NOMO-1 treated with DMSO at 0.1 percent for 48 hours (cell line): ENCODE measurements around the gene PTPN6.
A peak's percentile ranks its signal among the peaks of the same experiment; 100 is the strongest.
"Not testable (repeated sequence)": the region's sequence is repeated elsewhere in the genome, so short reads cannot be mapped to it uniquely, and the experiment has no call there.

Source experiments
- DNase-seq: peaks from one replicate; lab custom pipeline; 2025; ENCODE audit not compliant: unreplicated experiment; lab: John Stamatoyannopoulos, UW

PTPN6 gene

DNA sequence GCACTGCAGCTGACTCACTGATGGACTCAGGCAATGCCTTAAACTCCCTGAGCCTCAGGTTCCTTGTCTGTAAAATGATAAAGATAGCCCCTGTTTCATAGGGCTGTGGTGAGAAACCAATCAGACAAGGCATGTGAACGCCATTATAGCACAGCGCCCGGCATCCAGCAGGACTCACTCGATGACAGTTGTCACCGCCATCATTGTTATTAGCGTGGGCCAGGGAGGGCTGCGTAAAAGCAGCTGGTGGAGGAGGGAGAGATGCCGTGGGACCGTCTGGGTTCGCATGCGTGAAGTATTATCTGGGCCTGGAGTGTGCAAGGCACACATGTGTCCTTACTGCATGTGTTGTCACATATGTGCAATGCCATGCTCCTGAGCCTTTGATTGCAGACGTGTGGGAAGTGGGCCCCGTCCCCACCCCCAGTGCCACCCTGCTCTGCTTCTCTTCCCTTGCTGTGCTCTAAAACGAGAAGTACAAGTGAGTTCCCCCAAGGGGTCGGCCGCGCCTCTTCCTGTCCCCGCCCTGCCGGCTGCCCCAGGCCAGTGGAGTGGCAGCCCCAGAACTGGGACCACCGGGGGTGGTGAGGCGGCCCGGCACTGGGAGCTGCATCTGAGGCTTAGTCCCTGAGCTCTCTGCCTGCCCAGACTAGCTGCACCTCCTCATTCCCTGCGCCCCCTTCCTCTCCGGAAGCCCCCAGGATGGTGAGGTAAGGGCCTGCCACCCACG is at the start of gene PTPN6:
TSS of gene PTPN6 (plus strand) at position 546 of the 730 bp plus-strand sequence. CDS start at position 703, 157 bp downstream.
- DNase-seq: peak; percentile 88

GRCh38 chr12:6902448-6902847 is 48.7 kb upstream of the PTPN6 start:
- DNase-seq: no peak

GRCh38 chr12:6903722-6904121 is 47.4 kb upstream of the PTPN6 start:
- DNase-seq: peak; percentile 9

DNA sequence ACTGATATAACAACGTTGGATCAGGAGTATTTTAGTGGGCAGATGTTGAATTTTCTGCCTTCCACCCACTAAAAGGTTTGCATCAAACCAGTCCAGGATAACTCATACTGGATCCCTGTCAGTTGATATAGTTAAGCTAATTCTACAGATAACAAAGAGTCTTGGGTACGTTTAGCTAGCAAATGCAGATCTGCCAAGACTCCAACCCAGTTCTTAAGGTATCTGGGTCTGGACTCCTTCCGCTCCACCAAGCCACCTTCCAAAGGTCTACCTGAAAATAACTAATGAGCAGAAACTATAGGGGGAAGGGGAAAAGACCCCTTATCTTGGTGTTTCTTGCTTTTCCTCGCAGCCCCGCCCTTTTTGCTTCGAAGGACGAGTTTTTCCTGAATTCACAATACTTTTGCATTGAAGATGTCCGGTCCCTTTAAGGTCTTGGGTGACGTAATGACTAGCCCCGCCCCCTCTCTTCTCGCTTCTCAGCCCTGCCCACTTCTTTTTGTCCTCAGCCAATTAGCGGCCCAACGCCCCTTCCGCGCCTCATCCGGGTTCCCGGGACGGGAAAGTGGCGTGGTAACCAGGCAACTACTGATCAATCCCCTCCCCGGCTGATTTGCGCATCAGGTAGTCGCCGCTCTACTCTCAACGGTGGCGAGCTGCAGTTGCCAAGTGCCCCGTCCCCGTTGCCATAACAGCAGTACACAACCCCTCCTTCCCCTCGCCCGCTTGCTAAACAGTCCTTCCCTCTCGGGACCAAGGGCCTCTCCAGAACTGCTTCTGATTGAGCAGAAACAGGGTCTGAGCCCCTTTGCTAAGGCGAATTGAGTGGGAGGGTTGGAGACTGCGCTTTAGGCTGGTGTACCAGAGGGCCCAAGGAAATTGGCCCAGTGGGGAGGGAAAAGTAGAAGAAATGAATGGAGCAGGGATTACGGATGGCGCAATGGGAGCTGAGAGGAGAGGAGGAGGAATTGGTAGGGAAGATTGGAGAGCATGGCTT is 46.6 kb upstream of the PTPN6 start, which contains the start of gene LRRC23:
TSS of gene LRRC23 (plus strand) at position 543 of the 997 bp plus-strand sequence. CDS start 812 bp downstream, outside the sequence.
- DNase-seq: peak; percentile 97

- DNase-seq: no peak
Measured at GRCh38 chr12:6905414-6906040, 45.6 kb upstream of the PTPN6 start.

DNA sequence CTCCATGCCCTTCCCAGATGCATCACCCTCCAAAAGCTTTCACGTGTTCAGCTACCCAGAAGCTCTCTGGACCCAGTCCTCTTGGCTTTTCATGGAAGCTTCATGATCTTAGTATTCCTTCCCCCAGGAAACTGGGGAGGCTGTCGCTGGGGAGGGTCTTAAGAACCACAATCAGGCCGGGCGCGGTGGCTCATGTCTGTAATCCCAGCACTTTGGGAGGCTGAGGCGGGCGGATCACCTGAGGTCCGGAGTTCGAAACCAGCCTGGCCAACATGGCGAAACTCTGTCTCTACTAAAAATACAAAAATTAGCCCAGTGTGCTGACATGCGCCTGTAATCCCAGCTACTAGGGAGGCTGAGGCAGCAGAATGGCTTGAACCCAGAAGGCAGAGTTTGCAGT is 43.0 kb upstream of the PTPN6 start:
- DNase-seq: not testable (repeated sequence)

DNA sequence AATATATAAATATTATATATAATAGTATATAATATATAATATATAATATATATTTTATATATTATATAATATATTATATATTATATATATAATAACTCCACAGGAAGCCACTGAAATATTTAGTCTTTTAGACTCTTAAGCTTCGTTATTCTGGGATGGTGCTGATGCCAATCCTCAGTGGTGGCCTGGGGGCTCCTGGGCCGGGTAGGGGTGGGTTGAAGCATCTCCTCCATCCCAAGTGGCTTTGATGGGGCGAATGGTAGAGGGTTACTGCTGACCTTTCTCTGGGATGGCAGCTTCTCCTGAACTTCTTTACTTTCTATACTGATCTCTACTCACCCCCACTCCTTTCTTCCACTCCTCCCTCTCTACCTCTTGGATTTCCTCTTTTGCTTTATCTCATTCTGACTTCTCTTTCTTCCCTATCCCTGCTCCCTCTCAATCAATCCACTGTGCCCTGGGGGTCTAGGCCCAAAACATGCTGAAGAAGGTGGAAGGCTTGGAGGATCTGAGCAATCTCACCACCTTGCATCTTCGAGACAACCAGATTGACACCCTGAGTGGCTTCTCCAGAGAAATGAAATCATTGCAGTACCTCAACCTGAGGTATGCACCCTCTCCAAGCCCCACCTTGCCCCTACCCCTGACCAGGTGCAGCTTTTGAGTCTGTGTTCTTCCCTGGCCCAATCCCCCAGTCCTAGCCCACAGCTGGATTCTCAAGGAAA is 41.6 kb upstream of the PTPN6 start:
- peak; percentile 21 for DNase-seq

DNA sequence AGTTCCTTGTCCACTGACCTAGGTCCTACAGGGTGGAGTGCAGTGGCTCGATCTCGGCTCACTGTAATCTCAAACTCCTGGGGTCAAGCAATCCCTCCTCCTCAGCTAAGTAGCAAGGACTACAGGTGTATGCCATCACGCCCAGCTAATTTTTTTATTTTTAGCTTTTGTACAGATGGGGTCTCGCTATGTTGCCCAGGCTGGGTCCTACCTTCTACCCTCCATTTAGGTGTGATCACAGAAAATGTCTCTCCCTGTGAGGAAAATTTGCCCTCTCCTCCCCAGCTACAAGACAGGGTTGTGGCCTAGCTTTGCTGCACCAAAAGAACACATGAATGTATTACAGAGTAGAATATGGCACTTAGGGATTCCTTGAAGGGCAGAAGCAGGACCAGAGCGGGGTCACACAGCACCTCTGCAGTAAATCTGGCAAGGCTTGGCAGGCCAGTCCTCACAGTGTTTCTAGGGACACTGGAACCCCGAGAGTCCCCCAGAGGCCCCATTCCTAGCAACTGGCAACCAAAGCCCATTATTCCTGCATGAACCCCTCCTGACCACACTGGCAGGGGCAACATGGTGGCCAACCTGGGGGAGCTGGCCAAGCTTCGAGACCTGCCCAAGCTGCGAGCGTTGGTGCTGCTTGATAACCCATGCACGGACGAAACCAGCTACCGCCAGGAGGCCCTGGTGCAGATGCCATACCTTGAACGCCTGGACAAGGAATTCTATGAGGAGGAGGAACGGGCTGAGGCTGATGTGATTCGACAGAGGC is 38.8 kb upstream of the PTPN6 start:
- DNase-seq: no peak

DNA sequence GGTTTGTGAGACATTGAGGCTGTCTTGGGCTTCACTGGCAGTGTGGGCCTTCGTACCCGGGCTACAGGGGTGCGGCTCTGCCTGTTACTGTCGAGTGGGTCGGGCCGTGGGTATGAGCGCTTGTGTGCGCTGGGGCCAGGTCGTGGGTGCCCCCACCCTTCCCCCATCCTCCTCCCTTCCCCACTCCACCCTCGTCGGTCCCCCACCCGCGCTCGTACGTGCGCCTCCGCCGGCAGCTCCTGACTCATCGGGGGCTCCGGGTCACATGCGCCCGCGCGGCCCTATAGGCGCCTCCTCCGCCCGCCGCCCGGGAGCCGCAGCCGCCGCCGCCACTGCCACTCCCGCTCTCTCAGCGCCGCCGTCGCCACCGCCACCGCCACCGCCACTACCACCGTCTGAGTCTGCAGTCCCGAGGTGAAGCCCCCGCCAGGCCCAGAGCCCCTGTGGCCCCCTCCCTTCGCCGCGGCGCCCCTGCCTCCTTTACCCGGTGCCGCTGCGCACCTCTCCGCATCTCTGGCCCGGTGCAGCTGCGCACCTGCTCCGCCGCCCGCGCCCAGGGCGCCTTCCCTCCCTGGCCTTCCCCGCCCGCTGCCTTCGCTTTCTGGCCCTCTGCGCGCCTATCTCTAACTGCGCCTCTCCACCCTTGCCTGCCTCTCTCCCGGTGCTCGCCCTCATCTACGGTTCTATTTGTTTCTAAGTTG is 36.8 kb upstream of the PTPN6 start, which contains the start of gene ENO2:
TSS of gene ENO2 (plus strand) at position 335 of the 701 bp plus-strand sequence. CDS start 1,253 bp downstream, outside the sequence.
- peak; percentile 51 for DNase-seq

- no peak for DNase-seq
Measured at GRCh38 chr12:6914947-6915788, 36.0 kb upstream of the PTPN6 start.

GRCh38 chr12:6915789-6916285 is 35.3 kb upstream of the PTPN6 start:
- no peak for DNase-seq

DNA sequence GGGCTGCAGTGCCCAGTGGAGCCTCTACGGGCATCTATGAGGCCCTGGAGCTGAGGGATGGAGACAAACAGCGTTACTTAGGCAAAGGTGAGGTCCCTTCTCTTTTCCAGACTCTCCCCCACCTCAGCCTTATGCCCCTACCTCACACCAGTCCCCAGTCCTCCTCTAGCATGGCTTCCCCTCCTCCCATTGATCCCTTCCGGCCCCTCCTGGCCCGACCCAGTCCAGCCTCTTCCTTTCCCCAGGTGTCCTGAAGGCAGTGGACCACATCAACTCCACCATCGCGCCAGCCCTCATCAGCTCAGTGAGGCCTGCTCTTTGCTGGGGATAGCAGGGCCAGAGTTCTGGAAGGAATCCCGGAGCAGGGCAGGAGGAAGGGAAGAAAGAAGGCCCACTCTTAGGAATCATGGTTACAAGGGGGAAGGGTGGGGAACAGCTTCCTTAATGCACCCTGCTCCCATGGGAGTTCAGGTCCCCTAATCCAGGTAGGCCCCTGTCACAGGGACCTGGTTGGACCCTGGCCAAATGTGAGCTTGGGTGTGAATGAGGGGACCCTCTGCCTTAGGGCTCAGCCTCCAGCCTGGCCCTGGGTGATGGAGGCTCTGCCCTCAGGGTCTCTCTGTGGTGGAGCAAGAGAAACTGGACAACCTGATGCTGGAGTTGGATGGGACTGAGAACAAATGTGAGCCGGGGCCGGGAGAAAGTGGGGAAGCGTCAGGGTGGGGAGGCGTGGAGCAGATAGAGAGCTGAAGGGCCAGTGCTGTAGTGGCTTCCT is 34.5 kb upstream of the PTPN6 start:
- no peak for DNase-seq

DNA sequence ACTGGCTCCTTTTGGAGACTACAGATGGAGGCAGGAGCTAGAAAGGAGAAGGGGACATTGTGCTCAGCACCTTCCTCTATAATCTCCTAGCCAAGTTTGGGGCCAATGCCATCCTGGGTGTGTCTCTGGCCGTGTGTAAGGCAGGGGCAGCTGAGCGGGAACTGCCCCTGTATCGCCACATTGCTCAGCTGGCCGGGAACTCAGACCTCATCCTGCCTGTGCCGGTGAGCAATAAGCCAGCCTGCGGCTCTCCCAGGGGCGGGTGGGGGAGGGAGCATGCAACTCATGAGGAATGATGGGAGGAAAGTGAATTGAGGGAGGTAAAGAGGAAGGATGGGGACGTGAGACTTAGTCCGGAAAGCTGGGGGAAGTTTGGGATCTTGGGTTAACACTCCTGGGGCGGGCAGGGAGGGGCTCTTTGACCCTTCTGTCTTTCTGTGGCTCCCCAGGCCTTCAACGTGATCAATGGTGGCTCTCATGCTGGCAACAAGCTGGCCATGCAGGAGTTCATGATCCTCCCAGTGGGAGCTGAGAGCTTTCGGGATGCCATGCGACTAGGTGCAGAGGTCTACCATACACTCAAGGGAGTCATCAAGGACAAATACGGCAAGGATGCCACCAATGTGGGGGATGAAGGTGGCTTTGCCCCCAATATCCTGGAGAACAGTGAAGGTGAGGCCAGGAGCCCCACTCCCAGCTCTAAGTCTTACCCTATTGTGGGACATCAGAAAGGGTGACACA is 33.5 kb upstream of the PTPN6 start:
- no peak for DNase-seq

DNA sequence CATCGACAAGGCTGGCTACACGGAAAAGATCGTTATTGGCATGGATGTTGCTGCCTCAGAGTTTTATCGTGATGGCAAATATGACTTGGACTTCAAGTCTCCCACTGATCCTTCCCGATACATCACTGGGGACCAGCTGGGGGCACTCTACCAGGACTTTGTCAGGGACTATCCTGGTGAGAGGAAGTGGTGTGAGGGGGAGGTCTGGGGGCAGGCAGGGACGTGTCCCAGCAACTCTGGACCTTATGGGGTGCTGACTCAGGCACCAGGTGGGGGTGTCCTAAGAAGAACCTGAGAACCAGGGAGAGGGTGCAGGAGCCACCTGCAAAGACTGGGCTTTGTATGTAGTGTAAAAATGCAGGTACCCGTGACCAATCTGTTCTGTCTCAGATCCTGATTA is 31.6 kb upstream of the PTPN6 start:
- DNase-seq: no peak

DNA sequence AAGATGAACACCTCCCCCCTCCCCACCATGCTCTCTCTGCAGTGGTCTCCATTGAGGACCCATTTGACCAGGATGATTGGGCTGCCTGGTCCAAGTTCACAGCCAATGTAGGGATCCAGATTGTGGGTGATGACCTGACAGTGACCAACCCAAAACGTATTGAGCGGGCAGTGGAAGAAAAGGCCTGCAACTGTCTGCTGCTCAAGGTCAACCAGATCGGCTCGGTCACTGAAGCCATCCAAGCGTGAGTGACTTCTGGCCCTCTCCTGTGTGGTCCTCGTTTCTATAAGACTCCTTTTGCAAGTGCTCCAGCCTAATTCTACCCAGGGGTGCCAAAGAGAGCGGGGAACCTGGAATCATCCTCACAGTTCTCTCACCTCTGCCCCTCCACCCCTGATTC is 29.6 kb upstream of the PTPN6 start:
- DNase-seq: no peak
